Eye (tissue), 1 donor: ENCODE measurements around the gene LY6G6D.
"Not testable (repeated sequence)": the region's sequence is repeated elsewhere in the genome, so short reads cannot be mapped to it uniquely, and the experiment has no call there.

Experiments
- DNase-seq: peaks from one replicate; pipeline ENCODE4 v3.0.0-alpha.2; 2015

The LY6G6D gene

GRCh38 chr6:31692886-31693285, 22.3 kb upstream of the LY6G6D start:
- DNase-seq, result no peak

- DNase-seq, result no peak
These were observed 21.6 kb upstream of the LY6G6D start for GRCh38 chr6:31693535-31693934.

GRCh38 chr6:31697555-31697954, 17.6 kb upstream of the LY6G6D start:
- no peak for DNase-seq

- no peak for DNase-seq
These were observed 14.3 kb upstream of the LY6G6D start for GRCh38 chr6:31700740-31701401.

GRCh38 chr6:31701666-31702404, 13.3 kb upstream of the LY6G6D start:
- no peak for DNase-seq

GRCh38 chr6:31702405-31702818, 12.7 kb upstream of the LY6G6D start:
- DNase-seq, result no peak

GRCh38 chr6:31702819-31703716, 12.1 kb upstream of the LY6G6D start, which contains the start of gene ABHD16A:
ABHD16A (minus strand) TSS chr6:31703324; CDS start chr6:31703281, 43 bp downstream.
- DNase-seq, result peak; percentile 99

GRCh38 chr6:31705931-31706330, 9.2 kb upstream of the LY6G6D start:
- peak; percentile 71 for DNase-seq

- no peak for DNase-seq
These were observed 8.5 kb upstream of the LY6G6D start, which contains the start of gene LY6G6F for GRCh38 chr6:31706599-31706998. LY6G6F (plus strand) TSS chr6:31706866; CDS start chr6:31706907, 41 bp downstream.

GRCh38 chr6:31707701-31708100, 7.4 kb upstream of the LY6G6D start:
- DNase-seq, result no peak

- no peak for DNase-seq
These were observed 6.9 kb upstream of the LY6G6D start for GRCh38 chr6:31708224-31708623.

GRCh38 chr6:31709157-31709556, 6.0 kb upstream of the LY6G6D start:
- DNase-seq, result not testable (repeated sequence)

GRCh38 chr6:31710523-31711219, 4.5 kb upstream of the LY6G6D start:
- no peak for DNase-seq

- no peak for DNase-seq
These were observed 3.9 kb upstream of the LY6G6D start for GRCh38 chr6:31711233-31711632.

GRCh38 chr6:31712296-31712695, 2.9 kb upstream of the LY6G6D start:
- DNase-seq, result no peak

- DNase-seq, result no peak
These were observed 1.7 kb upstream of the LY6G6D start for GRCh38 chr6:31713465-31713864.

- DNase-seq, result peak; percentile 82
These were observed 1.0 kb upstream of the LY6G6D start for GRCh38 chr6:31713991-31714684.

GRCh38 chr6:31717499-31718222, 2.5 kb downstream of the LY6G6D start:
- DNase-seq, result no peak

- DNase-seq, result no peak
These were observed 3.1 kb downstream of the LY6G6D start for GRCh38 chr6:31718265-31718664.

- no peak for DNase-seq
These were observed 3.9 kb downstream of the LY6G6D start for GRCh38 chr6:31719001-31719400.

- no peak for DNase-seq
These were observed 5.1 kb downstream of the LY6G6D start for GRCh38 chr6:31720196-31720770.
